Adrenal gland (tissue), 5 donors: ENCODE results near the gene NVL.

Source experiments
- CTCF ChIP-seq, 6 experiments: fragments of 450-650 bp in 4 of 6; fragments of 200-600 bp in 2 of 6; sonication (generic) in 1 of 6; IDR thresholded peaks; 1 replicate in 5 of 6; 2 replicates in 1 of 6; pipeline versions ENCODE4 v1.5.1 to v1.8.0; 2016 to 2021; ENCODE audit warnings: antibody characterized with exemption in 6 of 6, mild to moderate bottlenecking in 2 of 6, moderate library complexity in 1 of 6
- POLR2A ChIP-seq, 2 donors: fragments of 450-650 bp; IDR thresholded peaks; one replicate each; pipeline ENCODE4 v1.6.1; 2017; ENCODE audit warnings: antibody characterized with exemption in 2 of 2, mild to moderate bottlenecking in 2 of 2, moderate library complexity in 1 of 2
- donor health status: DM: no; HTN: no; CAD: no.

DNA sequence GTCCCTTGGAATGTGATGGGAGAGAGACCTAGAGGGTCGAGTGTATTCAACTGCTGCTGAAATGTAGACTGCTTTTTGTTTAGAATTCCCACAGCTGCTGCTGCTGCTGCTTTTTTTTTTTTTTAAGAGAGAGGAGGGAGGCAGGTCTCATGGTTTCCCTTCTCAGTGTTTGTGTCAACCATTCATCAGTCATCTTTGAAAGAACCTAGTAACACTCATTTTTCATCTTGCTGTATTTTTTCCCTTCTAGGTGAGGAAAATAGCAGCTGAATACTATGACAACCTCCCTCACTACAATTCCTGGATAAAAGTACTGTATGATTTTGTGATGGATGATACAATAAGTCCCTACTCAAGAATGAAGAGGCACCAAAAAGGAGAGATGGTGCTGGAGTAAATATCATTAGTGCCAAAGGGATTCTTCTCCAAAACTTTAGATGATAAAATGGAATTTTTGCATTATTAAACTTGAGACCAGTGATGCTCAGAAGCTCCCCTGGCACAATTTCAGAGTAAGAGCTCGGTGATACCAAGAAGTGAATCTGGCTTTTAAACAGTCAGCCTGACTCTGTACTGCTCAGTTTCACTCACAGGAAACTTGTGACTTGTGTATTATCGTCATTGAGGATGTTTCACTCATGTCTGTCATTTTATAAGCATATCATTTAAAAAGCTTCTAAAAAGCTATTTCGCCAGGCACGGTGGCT, 137.7 kb downstream of the NVL start:
- no peak for TF ChIP-seq POLR2A (IDR thresholded peaks at IDR 0.05)
- no peak for TF ChIP-seq CTCF (IDR thresholded peaks at IDR 0.05)
